Measurements from ENCODE around the gene LRMDA. TPM values are rescaled to one million over a fixed set of nuclear protein-coding genes. Genes with fewer than 3 reads are reported as not detected.

Gene LRMDA
- total RNA-seq, 2 experiments from 2014 or later = not detected

- ChIA-PET POLR2A (no interaction called here), CTCF (no interaction called here)
Measured at GRCh38 chr10:75779276-75779675, 347.9 kb downstream of the LRMDA start.

DNA sequence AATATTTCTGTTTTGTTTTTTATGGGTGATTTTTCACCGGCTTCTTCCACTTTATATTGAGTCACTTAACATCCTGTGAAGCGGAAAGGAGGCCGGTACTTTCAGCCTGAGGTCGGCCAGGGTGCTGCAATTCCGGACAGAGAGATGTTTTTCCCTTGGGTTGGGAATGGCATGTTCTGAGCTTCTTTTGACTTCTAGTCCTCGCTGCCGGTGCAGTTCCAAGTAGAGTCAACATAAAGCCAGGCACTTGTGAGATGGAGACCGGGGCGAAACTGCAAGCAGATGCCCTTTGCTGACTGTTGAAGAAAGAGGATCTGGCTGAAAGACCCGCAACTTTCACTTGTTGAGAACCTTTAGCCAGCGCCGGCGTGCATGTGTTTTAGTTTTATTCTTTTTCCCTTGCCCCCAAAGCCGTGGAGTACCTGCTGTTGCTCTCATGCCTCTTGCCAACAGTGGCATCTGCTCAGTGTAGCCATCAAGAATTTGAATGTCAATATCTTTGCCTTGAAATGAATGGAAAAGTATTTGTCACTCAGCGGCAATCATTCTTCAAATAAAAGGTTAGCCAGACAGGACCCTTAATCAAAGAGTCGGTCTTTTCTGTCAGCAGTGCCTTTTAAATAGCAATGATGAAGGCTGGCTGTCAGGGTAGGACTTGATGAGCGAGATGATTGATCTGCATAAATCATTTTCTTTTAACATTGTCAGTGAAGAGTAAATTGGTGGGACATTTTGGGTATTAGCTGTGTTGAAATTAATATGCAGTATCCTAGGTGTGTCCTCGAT is 351.2 kb downstream of the LRMDA start:
- ChIA-PET POLR2A (no interaction called here), CTCF (interaction anchor here (0.7 kb wide), 1 partner anchor 323 kb away, joined by 4 read pairs; no protein-coding TSS in a partner anchor)

DNA sequence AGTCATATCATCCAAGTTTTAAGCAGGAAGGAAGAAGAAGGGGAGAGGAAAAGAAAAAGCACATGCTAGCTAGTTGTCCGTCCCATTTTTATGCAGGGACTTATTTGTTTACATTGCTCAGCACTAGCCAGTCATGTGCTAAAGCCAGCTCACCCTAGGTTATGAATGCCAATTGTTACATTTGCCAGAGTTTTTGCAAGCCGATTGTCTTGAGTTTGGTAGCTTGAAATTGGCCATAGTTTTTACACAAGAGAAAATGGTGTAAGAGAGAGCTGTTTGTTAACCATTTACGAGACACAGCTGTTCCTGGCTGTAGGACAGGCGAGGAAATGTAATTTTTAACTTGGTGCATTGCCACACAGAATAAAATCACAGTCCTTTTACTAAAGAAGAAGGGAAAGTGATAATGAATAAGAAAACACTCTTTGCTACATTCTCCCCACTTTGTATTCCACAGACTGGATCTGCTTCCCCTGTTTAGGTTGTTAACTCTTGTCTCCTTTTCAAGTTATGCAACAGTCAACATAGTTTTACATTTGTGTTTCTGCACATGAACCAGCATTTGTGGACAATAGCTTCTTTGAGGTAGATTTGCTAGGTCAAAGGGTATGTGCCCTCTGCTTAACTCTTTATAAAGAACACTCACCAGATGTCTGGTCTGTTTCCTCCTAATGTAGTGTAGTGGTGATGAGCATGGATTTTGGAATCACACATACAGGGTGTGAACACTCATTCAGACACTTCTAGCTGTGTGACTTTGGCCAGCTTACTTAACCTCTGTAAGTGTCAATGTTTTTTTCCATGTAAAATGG is 357.2 kb downstream of the LRMDA start:
- CTCF ChIA-PET = no interaction called here
- POLR2A ChIA-PET = no interaction called here

GRCh38 chr10:75793848-75794247 is 362.4 kb downstream of the LRMDA start:
- CTCF ChIA-PET = no interaction called here
- POLR2A ChIA-PET = no interaction called here

GRCh38 chr10:75801121-75801520 is 369.7 kb downstream of the LRMDA start:
- CTCF ChIA-PET = no interaction called here
- POLR2A ChIA-PET = no interaction called here

DNA sequence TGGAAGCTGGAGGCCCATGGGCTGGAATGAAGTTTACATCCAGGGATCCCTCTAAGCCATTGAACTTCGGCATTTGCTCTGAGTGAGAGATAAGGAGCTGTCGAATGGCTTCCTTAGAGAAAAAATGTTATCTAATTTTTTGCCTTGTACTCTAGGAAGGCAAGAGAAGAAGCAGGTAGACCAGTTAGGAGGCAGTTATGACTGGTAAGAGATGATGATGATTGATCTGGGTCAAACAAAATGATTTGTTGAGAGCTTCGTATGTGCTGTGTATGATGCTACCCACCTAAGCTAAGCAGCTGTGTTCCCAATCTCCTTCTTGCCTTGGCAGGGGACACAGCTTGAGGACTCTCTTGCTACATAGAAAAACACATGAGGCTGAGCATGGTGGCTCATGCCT is 370.2 kb downstream of the LRMDA start:
- CTCF ChIA-PET = no interaction called here
- POLR2A ChIA-PET = no interaction called here

DNA sequence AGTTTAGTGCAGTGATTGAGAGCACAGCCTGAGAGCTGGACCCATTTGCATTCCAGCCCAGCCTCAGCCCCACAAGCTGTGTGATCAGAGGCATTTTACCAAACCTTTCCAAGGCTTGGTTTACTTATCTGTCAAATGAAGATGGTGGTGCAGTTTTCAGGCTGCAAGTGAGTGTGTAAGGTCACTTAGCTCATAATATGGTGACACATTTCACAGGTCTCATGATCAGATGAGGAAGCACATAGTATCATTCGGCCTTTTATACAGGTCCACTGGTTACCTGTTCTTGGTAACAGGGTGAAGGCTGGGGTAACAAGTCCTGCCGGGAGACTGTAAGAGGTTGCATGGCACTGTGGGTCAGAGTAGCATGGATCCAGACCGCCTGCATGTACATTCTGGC is 371.7 kb downstream of the LRMDA start:
- ChIA-PET POLR2A (no interaction called here), CTCF (no interaction called here)

GRCh38 chr10:75803816-75804552 is 372.6 kb downstream of the LRMDA start:
- CTCF ChIA-PET = no interaction called here
- POLR2A ChIA-PET = no interaction called here

- ChIA-PET POLR2A (no interaction called here), CTCF (no interaction called here)
Measured at GRCh38 chr10:75806186-75806585, 374.8 kb downstream of the LRMDA start.

DNA sequence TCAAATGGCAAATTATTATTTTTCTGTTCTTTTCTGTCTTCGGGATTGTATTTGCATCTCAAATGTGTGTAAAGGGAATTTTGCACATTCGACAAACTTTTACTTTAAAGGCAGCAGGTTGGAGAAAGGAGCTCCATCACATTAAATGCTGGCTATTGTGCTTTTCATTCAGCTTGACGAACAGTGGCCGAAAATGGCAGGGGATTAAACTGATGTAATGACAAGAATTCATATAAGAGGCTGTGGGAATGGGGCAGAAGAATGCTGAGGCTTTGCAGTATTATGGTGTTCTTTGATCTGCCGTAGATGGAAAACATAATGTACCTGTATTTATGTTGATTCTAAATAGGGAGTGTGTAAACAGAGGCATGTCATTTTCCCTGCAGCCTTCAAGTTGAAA is 376.0 kb downstream of the LRMDA start:
- CTCF ChIA-PET = no interaction called here
- POLR2A ChIA-PET = no interaction called here

DNA sequence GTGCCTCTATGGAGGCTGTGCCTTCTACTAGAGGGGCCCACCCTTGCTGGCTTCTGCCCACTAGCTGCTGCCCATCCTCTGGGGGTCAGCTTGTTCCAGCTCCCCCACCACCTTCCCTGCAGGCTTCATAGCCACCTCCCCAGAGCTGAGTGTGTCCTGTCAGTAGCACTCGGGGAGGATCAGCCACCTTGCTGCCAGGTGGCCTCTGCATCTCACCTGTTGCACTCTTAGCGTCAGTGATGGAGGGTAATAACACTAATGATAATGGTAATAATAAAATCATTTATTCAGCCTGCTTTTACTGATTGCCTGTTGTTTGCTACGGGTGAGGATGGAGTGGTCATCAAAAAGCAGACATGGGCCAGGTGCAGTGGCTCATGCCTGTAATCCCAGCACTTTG is 377.6 kb downstream of the LRMDA start:
- CTCF ChIA-PET = no interaction called here
- POLR2A ChIA-PET = no interaction called here

GRCh38 chr10:75814014-75814413 is 382.6 kb downstream of the LRMDA start:
- POLR2A ChIA-PET = no interaction called here
- CTCF ChIA-PET = no interaction called here

GRCh38 chr10:75815066-75815465 is 383.6 kb downstream of the LRMDA start:
- ChIA-PET POLR2A (no interaction called here), CTCF (no interaction called here)

DNA sequence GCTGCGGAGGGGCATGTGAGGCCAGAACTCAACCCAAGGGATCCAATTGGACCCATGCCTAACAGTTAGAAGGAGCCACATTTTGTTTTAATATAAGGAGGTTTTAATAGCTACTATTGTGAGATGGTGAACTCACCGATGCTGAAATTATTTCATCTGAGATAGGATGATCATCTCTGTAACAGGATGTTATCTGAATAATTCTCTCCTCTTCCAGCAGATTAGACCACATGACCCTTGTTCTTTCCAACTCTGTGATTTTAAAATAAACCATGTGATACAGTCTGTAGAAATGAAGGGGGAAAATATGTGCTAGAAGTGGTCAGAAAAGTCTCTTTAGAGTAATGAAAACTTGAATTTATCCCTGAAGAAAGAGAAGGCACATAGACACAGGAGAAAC is 385.8 kb downstream of the LRMDA start:
- ChIA-PET POLR2A (no interaction called here), CTCF (no interaction called here)

DNA sequence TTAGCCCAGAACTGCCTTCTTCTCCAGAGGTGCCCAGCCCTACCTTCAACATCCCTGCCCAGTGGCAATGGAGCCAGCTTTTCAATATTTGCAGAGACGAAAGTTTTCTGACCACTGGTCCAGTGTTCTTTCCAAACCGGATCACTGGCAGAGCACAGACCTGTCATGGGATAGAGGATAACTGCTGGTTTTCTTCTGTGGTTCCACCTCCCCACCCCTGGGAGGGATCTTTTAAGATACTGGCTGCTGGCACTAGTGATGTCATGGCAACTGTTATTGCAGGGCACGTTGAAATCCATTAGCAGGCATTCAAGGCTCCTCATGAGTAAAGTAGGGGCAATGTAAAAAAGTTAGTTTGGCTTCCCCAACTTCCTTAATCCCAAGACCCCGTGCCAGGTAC is 387.1 kb downstream of the LRMDA start:
- ChIA-PET POLR2A (no interaction called here), CTCF (no interaction called here)

- CTCF ChIA-PET = no interaction called here
Measured at GRCh38 chr10:75825235-75825634, 393.8 kb downstream of the LRMDA start.

GRCh38 chr10:75825661-75826060 is 394.2 kb downstream of the LRMDA start:
- ChIA-PET POLR2A (no interaction called here), CTCF (no interaction called here)

More at GRCh38 chr10:75825235-75825634, 393.8 kb downstream of the LRMDA start:
- POLR2A ChIA-PET = no interaction called here

DNA sequence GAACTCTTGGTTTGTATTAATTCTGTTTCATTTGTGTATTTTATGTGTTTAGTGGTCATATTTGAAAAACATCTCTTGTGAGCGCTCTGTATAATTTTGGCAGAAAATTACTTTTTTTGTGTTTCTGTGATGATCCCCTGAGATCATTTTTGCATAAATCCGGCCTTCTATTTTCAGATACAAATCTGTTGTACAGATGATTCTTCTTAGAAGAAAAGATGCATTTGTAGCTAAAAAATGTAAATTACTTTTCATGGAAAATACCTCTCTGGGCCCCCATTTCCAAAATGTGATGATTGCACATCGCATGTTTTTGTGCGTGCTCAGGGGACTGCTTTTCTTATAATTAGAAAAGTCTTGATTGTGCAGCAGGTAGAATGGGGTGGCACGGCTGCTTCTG is 395.4 kb downstream of the LRMDA start:
- ChIA-PET POLR2A (no interaction called here), CTCF (no interaction called here)

GRCh38 chr10:75827587-75828021 is 396.2 kb downstream of the LRMDA start:
- ChIA-PET CTCF (no interaction called here), POLR2A (no interaction called here)

DNA sequence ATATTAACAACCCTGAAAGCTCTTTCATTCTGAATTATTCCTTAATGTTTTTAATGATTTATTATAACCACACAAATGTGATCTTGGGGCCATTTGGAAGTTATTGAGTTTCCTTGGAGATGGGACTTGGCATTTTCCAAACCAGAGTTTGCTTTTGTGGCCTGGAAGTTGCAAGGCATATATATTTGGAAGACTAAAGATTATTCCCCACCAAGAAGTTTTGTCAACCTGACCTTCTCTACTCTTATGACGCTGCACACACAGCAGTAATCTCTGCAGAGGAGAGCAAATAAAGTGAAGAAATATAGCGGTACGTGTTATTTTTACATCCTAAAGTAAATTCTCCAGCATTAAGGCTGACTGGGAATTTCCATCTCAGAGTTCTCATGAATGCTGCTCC is 397.0 kb downstream of the LRMDA start:
- CTCF ChIA-PET = no interaction called here
- POLR2A ChIA-PET = no interaction called here

GRCh38 chr10:75836064-75836463 is 404.6 kb downstream of the LRMDA start:
- CTCF ChIA-PET = no interaction called here
- POLR2A ChIA-PET = no interaction called here
